HepG2 (cell line): ENCODE data around the gene SPINK4. TPM values are rescaled to one million over a fixed set of nuclear protein-coding genes. Genes with fewer than 3 reads are reported as not detected.
A peak's percentile ranks its signal among the peaks of the same experiment; 100 is the strongest.

ENCODE experiments used
- ATRX ChIP-seq: sonication (generic); formaldehyde crosslinking; IDR thresholded peaks from 2 replicates; pipeline ENCODE4 v1.4.0; 2020; ENCODE audit warnings: missing genetic modification reagents, borderline replicate concordance
- BCL6 ChIP-seq: IDR thresholded peaks from 2 replicates; pipeline ENCODE4 v1.6.1; 2016; ENCODE audit warnings: missing genetic modification reagents, missing compliant biosample characterization
- FOXK2 ChIP-seq: fragments of 450-650 bp; IDR thresholded peaks from 2 replicates; pipeline ENCODE4 v1.6.1; 2016
- FOXP1 ChIP-seq, 2 experiments: fragments of 450-650 bp in 1 of 2; IDR thresholded peaks; 2 replicates each; pipeline ENCODE4 v1.6.1; 2017 to 2018; ENCODE audit warnings: antibody characterized with exemption in 1 of 2
- MED1 ChIP-seq: sonication (generic); formaldehyde crosslinking; IDR thresholded peaks from 2 replicates; pipeline ENCODE4 v1.4.0; 2020; ENCODE audit warnings: missing genetic modification reagents
- NCOA1 ChIP-seq: sonication (generic); formaldehyde crosslinking; IDR thresholded peaks from 2 replicates; pipeline ENCODE4 v1.9.0; 2021; ENCODE audit warnings: missing genetic modification reagents
- NFIB ChIP-seq: sonication (generic); formaldehyde crosslinking; IDR thresholded peaks from 2 replicates; pipeline ENCODE4 v1.9.0; 2021; ENCODE audit warnings: missing genetic modification reagents, mild to moderate bottlenecking, borderline replicate concordance
- NR2C2 ChIP-seq: sonication (generic); formaldehyde crosslinking; IDR thresholded peaks from 2 replicates; pipeline ENCODE4 v1.4.0; 2020; ENCODE audit warnings: missing genetic modification reagents, mild to moderate bottlenecking, moderate library complexity, borderline replicate concordance
- POLR2AphosphoS2 ChIP-seq: IDR thresholded peaks from 2 replicates; pipeline ENCODE4 v1.6.1; 2011; ENCODE audit warnings: low read depth, low read length, improper control_type of control experiment
- RCOR2 ChIP-seq: IDR thresholded peaks from 2 replicates; pipeline ENCODE4 v1.6.1; 2016; ENCODE audit warnings: missing biosample characterization, missing genetic modification reagents
- SAP130 ChIP-seq: IDR thresholded peaks from 2 replicates; pipeline ENCODE4 v1.6.1; 2016; ENCODE audit warnings: low read depth
- SOX5 ChIP-seq: IDR thresholded peaks from 2 replicates; pipeline ENCODE4 v1.6.1; 2016; ENCODE audit warnings: borderline replicate concordance
- ZNF3 ChIP-seq: IDR thresholded peaks from 2 replicates; pipeline ENCODE4 v1.7.0; 2017; ENCODE audit warnings: inconsistent platforms
- ZNF564 ChIP-seq: sonication (generic); formaldehyde crosslinking; IDR thresholded peaks from 2 replicates; pipeline ENCODE4 v1.8.1; 2023; ENCODE audit warnings: mild to moderate bottlenecking, missing genetic modification reagents
- ZNF772 ChIP-seq: sonication (generic); formaldehyde crosslinking; IDR thresholded peaks from 2 replicates; pipeline ENCODE4 v1.5.0; 2020; ENCODE audit warnings: mild to moderate bottlenecking, missing genetic modification reagents
- polyA plus RNA-seq, 8 experiments: library from polyadenylated mRNA; depleted of rRNA in 3 of 8; stranded (reverse) in 7 of 8; unstranded in 1 of 8; fragments of >200 nt; fragmentation: Illumina TruSeq in 4 of 8; extraction: Trizol in 4 of 8; gene quantifications; 2 replicates each; pipeline versions ENCODE4 v1.2.1 to v1.2.3, GENCODE V29; 2011 to 2016; ENCODE audit warnings: low read depth in 4 of 8, missing spikeins in 1 of 8, mixed read lengths in 1 of 8; ENCODE audit not compliant: insufficient read depth in 1 of 8
- total RNA-seq, 5 experiments: library from RNA; depleted of rRNA; stranded (reverse); fragments of >200 nt; fragmentation: Illumina TruSeq; extraction: Trizol; gene quantifications; 2 replicates each; pipeline ENCODE4 v1.2.3, GENCODE V29; 2016; ENCODE audit warnings: low read depth in 1 of 5
- TF ChIP-seq, protein P1 (sequence below): sonication (generic); formaldehyde crosslinking; IDR thresholded peaks from 2 replicates; pipeline ENCODE4 v1.4.0; 2020; ENCODE audit warnings: missing genetic modification reagents
- TF ChIP-seq, protein P2 (sequence below): fragments of 450-650 bp; IDR thresholded peaks from 2 replicates; pipeline ENCODE4 v1.6.1; 2017; ENCODE audit warnings: mild to moderate bottlenecking
- TF ChIP-seq, protein P3 (sequence below): sonication (generic); formaldehyde crosslinking; IDR thresholded peaks from 2 replicates; pipeline ENCODE4 v1.4.0; 2020; ENCODE audit warnings: missing genetic modification reagents, borderline replicate concordance
- TF ChIP-seq, protein P4 (sequence below): sonication (generic); formaldehyde crosslinking; IDR thresholded peaks from 2 replicates; pipeline ENCODE4 v1.5.0; 2020; ENCODE audit warnings: mild to moderate bottlenecking, missing genetic modification reagents
- TF ChIP-seq, protein P5 (sequence below): sonication (generic); formaldehyde crosslinking; IDR thresholded peaks from 2 replicates; pipeline ENCODE4 v1.5.1; 2020; ENCODE audit warnings: mild to moderate bottlenecking, moderate library complexity, missing genetic modification reagents

The SPINK4 gene
- total and polyA plus RNA-seq, 2 of the 13 experiments (the other 11 are each of a cell fraction or from before 2014, with no cell fraction given), result 0.53 to 3.4 TPM

DNA sequence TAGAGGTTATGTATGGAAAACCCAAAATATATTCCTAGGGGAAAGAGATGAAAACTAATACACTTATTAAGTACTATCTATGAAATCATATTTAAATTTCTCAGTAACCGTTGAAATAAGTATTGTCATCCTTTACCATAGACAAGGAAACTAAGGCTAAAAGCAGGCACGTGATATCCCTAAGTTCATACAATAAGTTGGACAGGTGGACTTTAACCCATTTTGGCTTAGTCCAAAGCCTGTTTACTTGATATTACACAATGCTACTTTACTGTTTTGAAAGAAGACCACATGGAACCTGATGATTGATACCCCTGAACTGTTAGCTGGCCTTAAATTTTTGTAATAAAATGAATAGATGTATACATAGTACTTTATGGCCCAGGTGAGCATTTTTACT is 53.8 kb downstream of the SPINK4 start (continued):
- no peak for TF ChIP-seq NFIB
- TF ChIP-seq, protein P1, sequence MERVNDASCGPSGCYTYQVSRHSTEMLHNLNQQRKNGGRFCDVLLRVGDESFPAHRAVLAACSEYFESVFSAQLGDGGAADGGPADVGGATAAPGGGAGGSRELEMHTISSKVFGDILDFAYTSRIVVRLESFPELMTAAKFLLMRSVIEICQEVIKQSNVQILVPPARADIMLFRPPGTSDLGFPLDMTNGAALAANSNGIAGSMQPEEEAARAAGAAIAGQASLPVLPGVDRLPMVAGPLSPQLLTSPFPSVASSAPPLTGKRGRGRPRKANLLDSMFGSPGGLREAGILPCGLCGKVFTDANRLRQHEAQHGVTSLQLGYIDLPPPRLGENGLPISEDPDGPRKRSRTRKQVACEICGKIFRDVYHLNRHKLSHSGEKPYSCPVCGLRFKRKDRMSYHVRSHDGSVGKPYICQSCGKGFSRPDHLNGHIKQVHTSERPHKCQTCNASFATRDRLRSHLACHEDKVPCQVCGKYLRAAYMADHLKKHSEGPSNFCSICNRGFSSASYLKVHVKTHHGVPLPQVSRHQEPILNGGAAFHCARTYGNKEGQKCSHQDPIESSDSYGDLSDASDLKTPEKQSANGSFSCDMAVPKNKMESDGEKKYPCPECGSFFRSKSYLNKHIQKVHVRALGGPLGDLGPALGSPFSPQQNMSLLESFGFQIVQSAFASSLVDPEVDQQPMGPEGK (CRISPR knock-in tag), result no peak
- TF ChIP-seq SAP130, result peak; percentile 84
- TF ChIP-seq, protein P2, sequence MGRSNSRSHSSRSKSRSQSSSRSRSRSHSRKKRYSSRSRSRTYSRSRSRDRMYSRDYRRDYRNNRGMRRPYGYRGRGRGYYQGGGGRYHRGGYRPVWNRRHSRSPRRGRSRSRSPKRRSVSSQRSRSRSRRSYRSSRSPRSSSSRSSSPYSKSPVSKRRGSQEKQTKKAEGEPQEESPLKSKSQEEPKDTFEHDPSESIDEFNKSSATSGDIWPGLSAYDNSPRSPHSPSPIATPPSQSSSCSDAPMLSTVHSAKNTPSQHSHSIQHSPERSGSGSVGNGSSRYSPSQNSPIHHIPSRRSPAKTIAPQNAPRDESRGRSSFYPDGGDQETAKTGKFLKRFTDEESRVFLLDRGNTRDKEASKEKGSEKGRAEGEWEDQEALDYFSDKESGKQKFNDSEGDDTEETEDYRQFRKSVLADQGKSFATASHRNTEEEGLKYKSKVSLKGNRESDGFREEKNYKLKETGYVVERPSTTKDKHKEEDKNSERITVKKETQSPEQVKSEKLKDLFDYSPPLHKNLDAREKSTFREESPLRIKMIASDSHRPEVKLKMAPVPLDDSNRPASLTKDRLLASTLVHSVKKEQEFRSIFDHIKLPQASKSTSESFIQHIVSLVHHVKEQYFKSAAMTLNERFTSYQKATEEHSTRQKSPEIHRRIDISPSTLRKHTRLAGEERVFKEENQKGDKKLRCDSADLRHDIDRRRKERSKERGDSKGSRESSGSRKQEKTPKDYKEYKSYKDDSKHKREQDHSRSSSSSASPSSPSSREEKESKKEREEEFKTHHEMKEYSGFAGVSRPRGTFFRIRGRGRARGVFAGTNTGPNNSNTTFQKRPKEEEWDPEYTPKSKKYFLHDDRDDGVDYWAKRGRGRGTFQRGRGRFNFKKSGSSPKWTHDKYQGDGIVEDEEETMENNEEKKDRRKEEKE, result no peak
- peak; percentile 54; the same call in 1 of the 2 replicates for TF ChIP-seq RCOR2 (CRISPR knock-in tag)
- 0 out of 2 replicates have a peak, but pooled peaks have one; percentile 18 for TF ChIP-seq FOXP1 (IDR thresholded peaks at IDR 0.05)
- TF ChIP-seq FOXP1 (CRISPR knock-in tag; IDR thresholded peaks at IDR 0.05), result peak; percentile 80
- TF ChIP-seq MED1 (CRISPR knock-in tag), result peak; percentile 45
- peak; percentile 93 for TF ChIP-seq SOX5 (CRISPR knock-in tag)
- TF ChIP-seq, protein P3, sequence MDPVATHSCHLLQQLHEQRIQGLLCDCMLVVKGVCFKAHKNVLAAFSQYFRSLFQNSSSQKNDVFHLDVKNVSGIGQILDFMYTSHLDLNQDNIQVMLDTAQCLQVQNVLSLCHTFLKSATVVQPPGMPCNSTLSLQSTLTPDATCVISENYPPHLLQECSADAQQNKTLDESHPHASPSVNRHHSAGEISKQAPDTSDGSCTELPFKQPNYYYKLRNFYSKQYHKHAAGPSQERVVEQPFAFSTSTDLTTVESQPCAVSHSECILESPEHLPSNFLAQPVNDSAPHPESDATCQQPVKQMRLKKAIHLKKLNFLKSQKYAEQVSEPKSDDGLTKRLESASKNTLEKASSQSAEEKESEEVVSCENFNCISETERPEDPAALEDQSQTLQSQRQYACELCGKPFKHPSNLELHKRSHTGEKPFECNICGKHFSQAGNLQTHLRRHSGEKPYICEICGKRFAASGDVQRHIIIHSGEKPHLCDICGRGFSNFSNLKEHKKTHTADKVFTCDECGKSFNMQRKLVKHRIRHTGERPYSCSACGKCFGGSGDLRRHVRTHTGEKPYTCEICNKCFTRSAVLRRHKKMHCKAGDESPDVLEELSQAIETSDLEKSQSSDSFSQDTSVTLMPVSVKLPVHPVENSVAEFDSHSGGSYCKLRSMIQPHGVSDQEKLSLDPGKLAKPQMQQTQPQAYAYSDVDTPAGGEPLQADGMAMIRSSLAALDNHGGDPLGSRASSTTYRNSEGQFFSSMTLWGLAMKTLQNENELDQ (CRISPR knock-in tag), result no peak
- TF ChIP-seq NR2C2 (CRISPR knock-in tag), result peak; percentile 34; the same call in 1 of the 2 replicates
- TF ChIP-seq, protein P4, sequence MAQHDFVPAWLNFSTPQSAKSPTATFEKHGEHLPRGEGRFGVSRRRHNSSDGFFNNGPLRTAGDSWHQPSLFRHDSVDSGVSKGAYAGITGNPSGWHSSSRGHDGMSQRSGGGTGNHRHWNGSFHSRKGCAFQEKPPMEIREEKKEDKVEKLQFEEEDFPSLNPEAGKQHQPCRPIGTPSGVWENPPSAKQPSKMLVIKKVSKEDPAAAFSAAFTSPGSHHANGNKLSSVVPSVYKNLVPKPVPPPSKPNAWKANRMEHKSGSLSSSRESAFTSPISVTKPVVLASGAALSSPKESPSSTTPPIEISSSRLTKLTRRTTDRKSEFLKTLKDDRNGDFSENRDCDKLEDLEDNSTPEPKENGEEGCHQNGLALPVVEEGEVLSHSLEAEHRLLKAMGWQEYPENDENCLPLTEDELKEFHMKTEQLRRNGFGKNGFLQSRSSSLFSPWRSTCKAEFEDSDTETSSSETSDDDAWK (CRISPR knock-in tag), result no peak
- TF ChIP-seq BCL6 (CRISPR knock-in tag), result peak; percentile 50
- TF ChIP-seq POLR2AphosphoS2, result no peak
- TF ChIP-seq, protein P5, sequence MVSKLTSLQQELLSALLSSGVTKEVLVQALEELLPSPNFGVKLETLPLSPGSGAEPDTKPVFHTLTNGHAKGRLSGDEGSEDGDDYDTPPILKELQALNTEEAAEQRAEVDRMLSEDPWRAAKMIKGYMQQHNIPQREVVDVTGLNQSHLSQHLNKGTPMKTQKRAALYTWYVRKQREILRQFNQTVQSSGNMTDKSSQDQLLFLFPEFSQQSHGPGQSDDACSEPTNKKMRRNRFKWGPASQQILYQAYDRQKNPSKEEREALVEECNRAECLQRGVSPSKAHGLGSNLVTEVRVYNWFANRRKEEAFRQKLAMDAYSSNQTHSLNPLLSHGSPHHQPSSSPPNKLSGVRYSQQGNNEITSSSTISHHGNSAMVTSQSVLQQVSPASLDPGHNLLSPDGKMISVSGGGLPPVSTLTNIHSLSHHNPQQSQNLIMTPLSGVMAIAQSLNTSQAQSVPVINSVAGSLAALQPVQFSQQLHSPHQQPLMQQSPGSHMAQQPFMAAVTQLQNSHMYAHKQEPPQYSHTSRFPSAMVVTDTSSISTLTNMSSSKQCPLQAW (CRISPR knock-in tag), result no peak
- no peak for TF ChIP-seq ATRX (CRISPR knock-in tag)
- no peak for TF ChIP-seq ZNF3
- TF ChIP-seq FOXK2, result 0 out of 2 replicates have a peak, but pooled peaks have one; percentile 41
- no peak for TF ChIP-seq ZNF564 (CRISPR knock-in tag)
- no peak for TF ChIP-seq NCOA1
- no peak for TF ChIP-seq ZNF772 (CRISPR knock-in tag)
